ENCODE data around the gene CAMSAP2.

The CAMSAP2 gene

GRCh38 chr1:200900877-200901276 lies 162.2 kb downstream of the CAMSAP2 start:
- DNase-seq, result no peak

- no peak for DNase-seq
These were observed 162.7 kb downstream of the CAMSAP2 start for GRCh38 chr1:200901350-200901749.

- DNase-seq, result no peak
These were observed 163.2 kb downstream of the CAMSAP2 start for GRCh38 chr1:200901796-200902444.

- DNase-seq, result no peak
These were observed 165.1 kb downstream of the CAMSAP2 start for GRCh38 chr1:200903793-200904192.

- DNase-seq, result no peak
These were observed 166.1 kb downstream of the CAMSAP2 start for GRCh38 chr1:200904772-200905171.

GRCh38 chr1:200905411-200906052 lies 166.8 kb downstream of the CAMSAP2 start:
- DNase-seq, result no peak

GRCh38 chr1:200906491-200906890 lies 167.8 kb downstream of the CAMSAP2 start:
- no peak for DNase-seq

GRCh38 chr1:200907611-200908097 lies 169.0 kb downstream of the CAMSAP2 start:
- DNase-seq, result peak; percentile 46

- no peak for DNase-seq
These were observed 169.6 kb downstream of the CAMSAP2 start for GRCh38 chr1:200908191-200908868.

GRCh38 chr1:200909071-200909470 lies 170.4 kb downstream of the CAMSAP2 start:
- no peak for DNase-seq

GRCh38 chr1:200909757-200910239 lies 171.1 kb downstream of the CAMSAP2 start:
- no peak for DNase-seq

Measured in kidney glomerular epithelial cell (primary cell).